ENCODE measurements around the gene ZFHX3. TPM values are rescaled to one million over a fixed set of nuclear protein-coding genes. Genes with fewer than 3 reads are reported as not detected.

ZFHX3 gene
- total RNA-seq, 2 donors from 2014 or later, result 9.2 to 18.9 TPM

DNA sequence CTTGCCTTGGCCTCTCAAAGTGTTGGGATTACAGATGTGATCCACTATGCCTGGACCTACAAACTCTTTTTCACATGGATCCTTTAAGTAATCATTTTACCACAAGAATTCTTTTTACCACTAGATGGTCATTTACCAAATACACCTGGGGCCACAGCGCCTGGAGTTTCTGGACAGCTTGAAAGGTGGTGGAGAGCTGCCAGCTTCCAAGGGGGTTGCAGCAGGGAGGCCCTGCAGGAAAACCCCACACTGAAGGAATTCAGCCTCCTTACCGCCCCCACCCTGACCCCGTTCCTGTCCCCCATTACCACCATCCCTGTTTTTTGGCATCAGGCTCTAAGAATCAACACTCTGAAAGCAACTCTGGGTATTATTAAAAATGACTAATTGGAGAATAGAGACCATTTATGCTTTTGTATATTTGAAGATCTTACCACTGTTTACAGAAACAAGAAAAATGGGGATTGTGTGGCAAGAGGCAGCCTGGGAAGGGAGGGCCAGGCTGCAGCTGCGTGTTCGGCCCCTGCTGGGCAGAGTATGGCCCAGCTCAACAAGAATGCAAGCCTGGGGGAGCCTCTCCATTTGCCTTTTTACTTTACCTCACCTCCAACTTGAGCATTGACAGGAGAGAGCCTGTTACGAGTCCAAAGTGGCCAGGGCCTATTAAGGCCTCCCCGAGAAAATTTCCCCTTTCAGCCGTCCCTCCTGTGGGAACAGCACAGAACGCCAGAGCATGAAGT is 209.9 kb downstream of the ZFHX3 start:
- DNase-seq (ENCODE audit: low spot score), result no peak
- Histone ChIP-seq H3K36me3 (no peaks in the 10 kb centered on the region), H3K4me1 (peaks cover 0 to 11% of the 10 kb centered on the region in 2 donors), H3K27me3 (no peaks in the 10 kb centered on the region), H3K9me3 (no peaks in the 10 kb centered on the region), H3K4me3 (no peak overlapping the region), H3K27ac (no peak overlapping the region)
- TF ChIP-seq, protein P1, sequence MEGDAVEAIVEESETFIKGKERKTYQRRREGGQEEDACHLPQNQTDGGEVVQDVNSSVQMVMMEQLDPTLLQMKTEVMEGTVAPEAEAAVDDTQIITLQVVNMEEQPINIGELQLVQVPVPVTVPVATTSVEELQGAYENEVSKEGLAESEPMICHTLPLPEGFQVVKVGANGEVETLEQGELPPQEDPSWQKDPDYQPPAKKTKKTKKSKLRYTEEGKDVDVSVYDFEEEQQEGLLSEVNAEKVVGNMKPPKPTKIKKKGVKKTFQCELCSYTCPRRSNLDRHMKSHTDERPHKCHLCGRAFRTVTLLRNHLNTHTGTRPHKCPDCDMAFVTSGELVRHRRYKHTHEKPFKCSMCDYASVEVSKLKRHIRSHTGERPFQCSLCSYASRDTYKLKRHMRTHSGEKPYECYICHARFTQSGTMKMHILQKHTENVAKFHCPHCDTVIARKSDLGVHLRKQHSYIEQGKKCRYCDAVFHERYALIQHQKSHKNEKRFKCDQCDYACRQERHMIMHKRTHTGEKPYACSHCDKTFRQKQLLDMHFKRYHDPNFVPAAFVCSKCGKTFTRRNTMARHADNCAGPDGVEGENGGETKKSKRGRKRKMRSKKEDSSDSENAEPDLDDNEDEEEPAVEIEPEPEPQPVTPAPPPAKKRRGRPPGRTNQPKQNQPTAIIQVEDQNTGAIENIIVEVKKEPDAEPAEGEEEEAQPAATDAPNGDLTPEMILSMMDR (IDR thresholded peaks at IDR 0.05), result no peak

DNA sequence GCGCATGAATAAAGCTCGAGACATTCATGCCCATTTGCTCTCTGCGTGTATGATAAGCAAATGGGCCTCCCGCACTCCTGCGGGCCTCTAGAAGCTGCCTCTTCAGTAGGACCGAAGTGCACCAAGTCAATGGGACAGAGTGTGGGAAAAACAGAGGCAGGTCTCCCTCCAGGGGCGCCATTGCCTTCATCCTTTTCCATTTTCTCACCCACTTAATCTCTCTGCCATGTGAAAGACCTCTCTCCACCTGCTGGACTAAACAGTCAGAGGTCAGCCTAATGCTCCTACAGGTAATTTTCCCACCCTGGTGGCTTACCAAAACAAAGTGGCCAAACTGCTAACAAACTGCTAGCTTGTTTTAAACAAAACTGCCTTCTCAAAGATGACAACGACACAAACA is 210.9 kb downstream of the ZFHX3 start:
- no peak for DNase-seq (ENCODE audit: low spot score)
- TF ChIP-seq, protein P1 (IDR thresholded peaks at IDR 0.05), result no peak
- H3K4me3 ChIP-seq, result no peak overlapping the region
- no peaks in the 10 kb centered on the region for H3K9me3 ChIP-seq
- no peaks in the 10 kb centered on the region for H3K27me3 ChIP-seq
- no peaks in the 10 kb centered on the region for H3K36me3 ChIP-seq
- peaks cover 0 to 5% of the 10 kb centered on the region in 2 donors for H3K4me1 ChIP-seq
- H3K27ac ChIP-seq, result no peak overlapping the region

DNA sequence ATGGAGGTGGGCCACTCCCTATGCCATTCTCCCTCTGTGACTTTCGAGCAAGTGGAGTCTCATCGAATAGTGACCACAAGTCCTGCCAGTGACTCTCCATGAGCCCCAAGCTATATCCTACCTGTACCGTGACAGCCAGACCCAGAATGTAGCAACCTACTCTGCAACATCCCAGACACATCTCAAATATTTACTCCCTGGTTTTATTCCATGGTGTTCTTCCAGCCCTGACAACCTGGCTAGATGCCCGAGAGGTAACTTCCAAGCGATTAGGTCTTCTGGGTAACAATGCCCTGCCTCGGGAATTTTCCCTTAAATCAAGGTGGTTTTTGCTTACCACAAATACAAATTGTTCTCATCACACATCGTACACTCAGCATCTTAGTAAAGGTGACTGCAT is 211.7 kb downstream of the ZFHX3 start:
- no peak for DNase-seq (ENCODE audit: low spot score)
- no peak overlapping the region for H3K4me3 ChIP-seq
- H3K9me3 ChIP-seq, result no peaks in the 10 kb centered on the region
- H3K36me3 ChIP-seq, result no peaks in the 10 kb centered on the region
- peaks cover 0 to 5% of the 10 kb centered on the region in 2 donors for H3K4me1 ChIP-seq
- H3K27me3 ChIP-seq, result no peaks in the 10 kb centered on the region
- H3K27ac ChIP-seq, result no peak overlapping the region
- TF ChIP-seq, protein P1 (IDR thresholded peaks at IDR 0.05), result no peak

DNA sequence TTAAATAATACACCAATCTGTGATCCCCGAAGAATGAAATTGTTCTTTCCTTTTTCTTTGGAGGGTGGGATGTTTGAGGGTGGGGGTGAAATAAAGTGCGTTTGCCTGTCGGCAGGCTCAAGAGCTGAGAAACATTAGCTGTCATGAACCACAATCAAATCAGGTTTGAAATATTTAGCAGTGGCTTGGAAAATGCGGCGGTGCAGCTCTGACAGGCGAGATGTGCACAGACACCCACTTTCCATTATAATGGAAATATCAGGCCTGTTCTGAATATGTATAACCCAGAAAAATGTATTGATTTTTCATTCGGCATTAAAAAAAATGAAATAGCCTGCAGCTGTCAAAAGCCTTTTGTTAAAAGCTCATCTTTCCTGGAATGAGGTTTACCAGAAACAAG is 212.8 kb downstream of the ZFHX3 start:
- Histone ChIP-seq H3K36me3 (no peaks in the 10 kb centered on the region), H3K4me3 (no peak overlapping the region), H3K9me3 (no peaks in the 10 kb centered on the region), H3K27me3 (no peaks in the 10 kb centered on the region), H3K27ac (no peak overlapping the region), H3K4me1 (no peaks in the 10 kb centered on the region)
- no peak for DNase-seq (ENCODE audit: low spot score)
- TF ChIP-seq, protein P1 (IDR thresholded peaks at IDR 0.05), result no peak

DNA sequence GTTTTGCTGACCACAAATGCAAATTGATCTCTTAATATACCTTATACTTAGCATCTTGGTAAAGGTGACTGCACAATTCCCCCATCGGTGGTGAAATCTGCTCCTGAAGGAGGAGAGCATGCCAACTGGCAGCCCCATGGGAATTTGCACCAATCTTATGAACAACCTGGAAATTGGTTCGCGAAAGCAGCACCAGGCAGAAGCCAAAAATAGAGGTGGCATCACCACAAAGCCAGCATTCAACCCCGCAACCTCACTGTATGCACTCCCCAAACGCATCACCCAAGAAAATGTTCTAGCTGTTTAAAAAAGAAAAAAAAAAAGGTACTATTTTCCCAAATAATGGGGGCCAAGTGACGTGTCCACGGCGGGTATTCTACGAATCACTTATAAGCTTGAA is 213.4 kb downstream of the ZFHX3 start:
- H3K27me3 ChIP-seq, result no peaks in the 10 kb centered on the region
- no peaks in the 10 kb centered on the region for H3K9me3 ChIP-seq
- DNase-seq (ENCODE audit: low spot score), result no peak
- H3K27ac ChIP-seq, result no peak overlapping the region
- TF ChIP-seq, protein P1 (IDR thresholded peaks at IDR 0.05), result no peak
- no peak overlapping the region for H3K4me3 ChIP-seq
- H3K4me1 ChIP-seq, result no peaks in the 10 kb centered on the region
- H3K36me3 ChIP-seq, result peaks cover 3% of the 10 kb centered on the region

DNA sequence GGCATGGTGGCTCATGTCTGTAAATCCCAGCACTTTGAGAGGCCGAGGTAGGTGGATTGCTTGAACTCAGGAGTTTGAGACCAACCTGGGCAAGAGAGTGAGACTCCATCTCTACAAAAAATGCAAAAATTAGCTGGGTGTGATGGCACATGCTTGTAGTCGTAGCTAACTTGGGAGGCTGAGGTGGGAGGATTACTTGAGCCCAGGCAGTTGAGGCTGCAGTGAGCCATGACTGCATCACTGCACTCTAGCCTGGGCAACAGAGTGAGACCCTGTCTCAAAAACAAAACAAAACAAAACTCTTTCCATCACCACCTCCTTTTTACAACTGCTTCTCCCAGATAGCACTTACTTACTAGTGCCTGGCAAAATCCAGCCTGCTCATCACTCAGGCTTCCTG is 214.0 kb downstream of the ZFHX3 start:
- DNase-seq (ENCODE audit: low spot score), result no peak
- TF ChIP-seq, protein P1 (IDR thresholded peaks at IDR 0.05), result no peak
- Histone ChIP-seq H3K27ac (no peak overlapping the region), H3K27me3 (no peaks in the 10 kb centered on the region), H3K36me3 (peaks cover 8% of the 10 kb centered on the region), H3K4me3 (no peak overlapping the region), H3K9me3 (no peaks in the 10 kb centered on the region), H3K4me1 (no peaks in the 10 kb centered on the region)

Data from right atrium auricular region (tissue), 2 donors.